Ovary (tissue), 9 donors: ENCODE measurements around the gene WWTR1. TPM values are rescaled to one million over a fixed set of nuclear protein-coding genes. Genes with fewer than 3 reads are reported as not detected.
A peak's percentile ranks its signal among the peaks of the same experiment; 100 is the strongest.

Source experiments
- DNase-seq, 5 donors: peaks; one replicate each; pipeline ENCODE4 v3.0.0-alpha.2; 2019 to 2020
- H3K27ac ChIP-seq, 2 donors: fragments of 200-600 bp; one replicate each; pipeline versions ENCODE4 v1.5.1 to v1.8.0; 2019 to 2022
- H3K27me3 ChIP-seq: fragments of 200-600 bp; one replicate; pipeline ENCODE4 v1.8.0; 2022
- H3K36me3 ChIP-seq: fragments of 200-600 bp; sonication (generic); one replicate; pipeline ENCODE4 v1.5.1; 2019
- H3K4me1 ChIP-seq: one replicate; pipeline ENCODE4 v1.8.1; 2013; ENCODE audit warnings: mild to moderate bottlenecking, moderate library complexity; ENCODE audit not compliant: insufficient read depth
- H3K4me3 ChIP-seq: fragments of 200-600 bp; sonication (generic); one replicate; pipeline ENCODE4 v1.5.1; 2017
- H3K9me3 ChIP-seq, 2 donors: fragments of 200-600 bp in 1 of 2; sonication (generic) in 1 of 2; one replicate each; pipeline versions ENCODE4 v1.5.1 to v1.8.1; 2013 to 2019; ENCODE audit warnings: mild to moderate bottlenecking in 1 of 2, moderate library complexity in 1 of 2
- CTCF ChIP-seq, 3 donors: fragments of 450-650 bp in 2 of 3; fragments of 200-600 bp in 1 of 3; IDR thresholded peaks; one replicate each; pipeline versions ENCODE4 v1.5.1 to v1.8.0; 2016 to 2022; ENCODE audit warnings: antibody characterized with exemption in 3 of 3, mild to moderate bottlenecking in 1 of 3
- EP300 ChIP-seq: sonication (generic); formaldehyde crosslinking; IDR thresholded peaks from one replicate; pipeline ENCODE4 v1.6.1; 2017; ENCODE audit warnings: antibody characterized with exemption
- POLR2A ChIP-seq: fragments of 450-650 bp; IDR thresholded peaks from one replicate; pipeline ENCODE4 v1.6.1; 2017; ENCODE audit warnings: antibody characterized with exemption, mild to moderate bottlenecking, moderate library complexity
- WGBS, 3 donors: extraction: QIAGEN DNeasy Blood & Tissue Kit in 1 of 3; methylation state at CpG; one replicate each; pipeline versions ENCODE4 v1.1.5 to v1.1.7; 2013 to 2017; 5-methylcytosine and 5-hydroxymethylcytosine counted together
- intact Hi-C, 4 donors: fragments of 100-400 bp; cut with DNase I; formaldehyde crosslinking; loops; one replicate each; pipeline versions ENCODE4 v1.11.0 to v1.15.1; 2022 to 2023
- polyA plus RNA-seq, 2 donors: library from polyadenylated mRNA; stranded (reverse); fragments of 200-250 nt in 1 of 2; fragments of 350-450 nt in 1 of 2; fragmentation: Illumina TruSeq in 1 of 2; extraction: RNeasy Lipid Tissue Mini Kit (QIAGEN cat#74804) in 1 of 2; gene quantifications; one replicate each; pipeline ENCODE4 v1.2.3, GENCODE V29; 2013 to 2014
- total RNA-seq, 7 donors: library from RNA; depleted of rRNA in 2 of 7; stranded (reverse); fragments of >200 nt in 2 of 7; fragmentation: NEBNext Ultra II Directional in 3 of 7; extraction: Animal tissue kit (Norgen Biotek cat#: 25700) in 3 of 7; gene quantifications; one replicate each; pipeline versions ENCODE4 v1.1.0 to v1.2.4, GENCODE V29; 2016 to 2023
- donor health status: DM: no; HTN: no; CAD: no; lungs with moderate emphysema.
- donor health status: DM: no; HTN: no; CAD: no.
- donor health status: Bipolar disorder and iron deficiency.
- donor health status: DM: yes; HTN: yes; CAD: no.
- donor health status: DM: no; HTN: no; CAD: no.
- donor health status: DM: yes; HTN: yes; CAD: no.

The WWTR1 gene
- total and polyA plus RNA-seq, 9 donors: 65.4 to 160 (median 96.4) TPM

- Histone ChIP-seq H3K27ac (peak overlapping the region in 1 of 2 donors; percentile 22), H3K36me3 (no peaks in the 10 kb centered on the region), H3K27me3 (no peaks in the 10 kb centered on the region), H3K9me3 (no peaks in the 10 kb centered on the region), H3K4me1 (peaks cover 20% of the 10 kb centered on the region), H3K4me3 (no peak overlapping the region)
- no peak for DNase-seq
- intact Hi-C loops: no loop called here
- TF ChIP-seq POLR2A: no peak
- no peak for TF ChIP-seq EP300
- TF ChIP-seq CTCF (IDR thresholded peaks at IDR 0.05): no peak
- WGBS, 3 donors: 33 to 43% (median 35%) methylated on average over 4 of the region's 4 CpGs
These were observed 14.4 kb downstream of the WWTR1 start for GRCh38 chr3:149643482-149643798.

GRCh38 chr3:149640976-149641728 lies 16.7 kb downstream of the WWTR1 start:
- 21 to 43% (median 37%) methylated on average over 7 of the region's 7 CpGs for whole genome bisulfite sequencing, 3 donors
- intact Hi-C loops: no loop called here
- H3K4me1 ChIP-seq: peaks cover 14% of the 10 kb centered on the region

DNA sequence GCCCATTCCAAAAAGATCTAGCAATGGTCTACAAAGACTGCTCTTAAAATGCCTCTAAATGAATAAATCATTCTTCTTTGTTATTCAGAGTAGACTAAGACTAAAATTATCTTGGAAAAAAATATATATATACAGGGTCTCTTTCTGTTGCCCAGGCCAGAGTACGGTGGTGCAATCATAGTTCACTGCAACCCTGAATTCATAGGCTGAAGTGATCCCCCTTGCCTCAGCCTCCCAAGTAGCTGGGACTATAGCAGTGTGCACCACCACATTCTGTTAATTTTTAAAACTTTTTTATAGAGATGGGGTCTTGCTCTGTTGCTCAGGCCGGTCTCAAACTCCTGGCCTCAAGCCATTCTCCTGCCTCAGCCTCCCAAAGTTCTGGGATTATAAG lies 18.7 kb downstream of the WWTR1 start:
- H3K27me3 ChIP-seq: no peaks in the 10 kb centered on the region
- WGBS, 3 donors: 45 to 62% (median 48%) methylated on average over 2 of the region's 2 CpGs
- intact Hi-C loops: no loop called here
- peak overlapping the region; percentile 19 to 47 for H3K27ac ChIP-seq
- DNase-seq: no peak
- no peaks in the 10 kb centered on the region for H3K36me3 ChIP-seq
- TF ChIP-seq POLR2A (no peak), CTCF (IDR thresholded peaks at IDR 0.05) (no peak), EP300 (no peak)
- peaks cover 22% of the 10 kb centered on the region for H3K4me1 ChIP-seq
- H3K9me3 ChIP-seq: no peaks in the 10 kb centered on the region
- no peak overlapping the region for H3K4me3 ChIP-seq

More at GRCh38 chr3:149640976-149641728, 16.7 kb downstream of the WWTR1 start:
- H3K27me3 ChIP-seq: no peaks in the 10 kb centered on the region
- peak overlapping the region in 1 of 2 donors; percentile 5 for H3K27ac ChIP-seq
- DNase-seq: no peak
- H3K4me3 ChIP-seq: no peak overlapping the region
- no peak for TF ChIP-seq CTCF (IDR thresholded peaks at IDR 0.05)
- no peak for TF ChIP-seq POLR2A
- TF ChIP-seq EP300: no peak
- no peaks in the 10 kb centered on the region for H3K9me3 ChIP-seq
- no peaks in the 10 kb centered on the region for H3K36me3 ChIP-seq

DNA sequence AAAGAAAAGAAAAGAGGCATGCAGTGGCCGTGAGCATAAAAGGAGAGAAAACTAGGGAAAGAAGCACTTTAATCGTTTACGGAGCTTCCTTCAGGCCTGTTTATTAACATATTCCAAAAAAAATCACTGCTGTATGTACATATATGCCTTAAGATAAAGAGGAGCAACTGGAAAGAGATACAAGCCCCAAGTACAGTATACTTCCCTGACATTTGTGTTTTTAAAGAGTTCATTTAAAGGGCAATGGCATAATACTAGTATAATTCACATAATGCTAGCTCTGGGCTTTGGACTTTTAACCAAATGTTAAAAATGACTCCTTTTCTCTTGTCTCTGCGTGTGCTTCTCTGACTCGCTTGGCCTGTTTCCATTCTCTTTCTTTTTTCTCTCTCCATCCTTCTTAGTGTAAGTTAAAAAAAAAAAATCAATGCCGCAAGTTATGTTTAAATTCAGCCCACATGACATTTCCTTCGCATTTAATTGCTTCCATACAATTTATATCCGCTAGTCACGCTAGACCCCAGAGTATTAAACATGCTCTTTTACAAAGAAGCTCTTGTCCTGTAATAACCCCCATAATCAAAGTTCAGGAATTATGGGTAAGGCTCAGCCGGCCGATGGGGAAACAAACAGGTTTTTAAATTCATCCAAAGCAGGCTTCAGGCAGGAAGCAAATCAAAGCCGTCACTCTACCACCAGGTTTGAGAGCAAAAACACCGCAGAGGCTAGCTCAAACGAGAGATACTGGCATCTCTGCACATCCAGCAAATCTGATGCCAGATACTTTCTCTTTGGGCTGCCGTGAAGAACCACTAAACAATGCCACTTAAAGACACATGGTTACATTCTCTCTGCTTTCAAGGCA lies 19.4 kb downstream of the WWTR1 start:
- no peak for DNase-seq
- peak overlapping the region; percentile 19 to 47 for H3K27ac ChIP-seq
- H3K9me3 ChIP-seq: no peaks in the 10 kb centered on the region
- WGBS, 3 donors: 17 to 21% (median 19%) methylated on average over 15 of the region's 15 CpGs
- TF ChIP-seq EP300 (no peak), CTCF (IDR thresholded peaks at IDR 0.05) (no peak), POLR2A (no peak)
- intact Hi-C loops: no loop called here
- peak overlapping the region; percentile 1 for H3K4me3 ChIP-seq
- peaks cover 27% of the 10 kb centered on the region for H3K4me1 ChIP-seq
- no peaks in the 10 kb centered on the region for H3K27me3 ChIP-seq
- H3K36me3 ChIP-seq: no peaks in the 10 kb centered on the region
